Measurements from ENCODE around the gene PIK3R6.
A peak's percentile ranks its signal among the peaks of the same experiment; 100 is the strongest.

The PIK3R6 gene

DNA sequence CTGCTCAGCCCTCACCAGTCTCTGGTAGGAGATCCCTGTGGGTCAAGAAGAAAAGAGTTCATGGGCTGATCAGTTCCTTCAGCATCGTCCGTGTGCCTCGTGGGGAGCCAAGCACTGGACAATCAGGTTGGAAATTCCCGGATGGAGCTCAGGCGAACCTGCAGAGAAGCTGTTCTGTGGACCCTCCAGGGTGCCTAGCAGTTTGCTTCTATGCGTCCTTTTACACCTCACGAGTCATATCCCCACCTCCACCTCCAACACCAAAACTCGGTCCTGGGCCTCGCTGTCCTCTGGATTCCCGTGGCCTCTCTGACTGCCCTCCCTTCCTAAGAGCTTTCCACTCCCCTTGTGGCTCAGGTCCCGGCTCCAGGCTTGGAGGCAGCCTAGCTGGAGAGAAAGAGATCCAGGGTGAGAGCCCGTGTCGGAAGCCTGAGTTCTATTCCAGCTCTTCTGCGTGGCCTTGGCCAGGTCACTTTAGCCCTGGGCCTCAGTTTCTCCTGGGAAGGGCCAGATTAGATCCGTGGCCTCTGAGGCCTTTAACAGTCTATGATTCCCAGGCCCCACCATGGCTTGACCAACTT lies 26.2 kb upstream of the PIK3R6 start:
- DNase-seq = no peak

- no peak for DNase-seq
These were observed 25.6 kb upstream of the PIK3R6 start for GRCh38 chr17:8893059-8893458.

DNA sequence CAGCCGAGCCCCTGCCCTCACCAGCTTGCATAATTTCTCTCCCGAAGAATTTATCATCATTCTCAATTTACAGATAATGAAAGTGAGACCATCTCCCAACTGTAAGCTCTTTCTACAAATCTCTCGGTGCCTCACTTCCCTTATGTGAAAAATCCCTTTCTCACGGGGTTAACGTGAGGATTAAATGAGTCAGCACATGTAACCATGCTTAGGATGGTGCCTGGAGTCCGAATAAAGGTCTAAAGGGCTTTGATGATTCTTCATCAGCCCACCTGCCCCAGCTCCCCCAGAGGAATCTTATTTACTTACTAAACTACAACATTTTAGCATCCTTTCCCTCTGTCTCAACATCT lies 24.8 kb upstream of the PIK3R6 start:
- DNase-seq = no peak

- DNase-seq = no peak
These were observed 23.2 kb upstream of the PIK3R6 start for GRCh38 chr17:8890671-8891070.

DNA sequence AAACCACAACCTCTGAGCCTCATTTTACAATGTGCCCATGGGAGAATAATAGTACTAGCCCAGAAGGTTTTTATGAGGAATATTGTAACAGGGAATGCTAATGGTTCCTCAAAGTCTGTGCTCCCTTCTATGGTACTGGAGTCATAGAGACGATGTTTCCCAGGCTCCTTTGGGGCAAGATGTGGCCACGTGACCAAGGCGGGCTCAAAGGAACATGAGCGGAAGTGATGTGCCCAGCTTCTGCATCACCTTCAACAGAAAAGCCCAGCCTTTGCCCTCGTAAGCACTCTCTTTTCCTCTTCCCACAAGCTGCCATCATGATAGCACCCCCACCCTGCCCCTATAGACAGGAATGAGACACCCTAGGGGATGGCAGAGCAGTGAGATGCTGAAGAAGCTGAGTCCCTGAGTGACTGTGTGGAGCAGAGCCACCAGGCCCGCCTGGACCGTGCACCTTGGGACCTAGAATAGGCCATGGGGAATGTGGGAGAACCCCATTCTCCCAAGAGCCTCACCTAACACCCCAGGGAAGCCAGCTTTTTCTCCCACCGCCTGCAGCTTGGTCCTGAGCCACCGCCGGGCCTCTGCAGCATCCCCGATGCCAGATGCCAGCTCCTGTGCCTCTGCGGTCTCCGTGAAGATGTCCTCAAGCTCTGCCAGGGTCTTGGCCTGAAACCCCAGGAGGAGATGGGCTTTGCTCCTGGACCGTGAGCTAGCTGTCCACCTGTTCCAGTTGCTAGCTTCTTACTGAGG lies 22.2 kb upstream of the PIK3R6 start:
- DNase-seq = no peak

DNA sequence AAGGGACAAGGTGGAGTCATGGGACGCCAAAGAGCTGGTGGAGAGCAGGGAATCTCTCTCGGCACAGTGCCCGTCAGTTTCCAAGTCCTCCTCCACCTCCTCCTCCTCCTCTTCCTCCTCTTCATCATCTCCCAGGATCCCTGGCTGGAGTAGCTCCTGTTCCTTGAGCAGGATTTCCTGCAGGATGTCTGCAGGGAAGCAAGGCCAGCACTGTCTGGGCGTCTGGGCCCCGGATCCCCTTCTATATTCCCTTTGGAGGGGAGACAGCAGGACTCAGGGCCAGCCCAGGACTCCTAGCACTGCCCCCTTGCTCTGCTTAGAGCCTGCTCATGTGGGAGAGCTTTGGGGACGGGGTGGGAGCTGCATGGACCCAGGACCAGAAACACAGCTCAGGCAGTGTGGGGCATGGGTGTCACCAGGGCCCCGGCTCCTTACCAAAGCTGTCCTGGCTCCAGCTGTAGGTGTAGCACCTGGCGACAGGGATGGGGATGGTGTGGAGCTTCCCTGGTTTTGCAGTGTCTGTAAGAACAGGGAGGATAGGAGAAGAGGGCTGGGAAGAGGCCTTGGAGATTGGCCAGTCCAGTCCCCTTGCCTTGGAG lies 21.3 kb upstream of the PIK3R6 start:
- DNase-seq = no peak

- DNase-seq = no peak
These were observed 20.6 kb upstream of the PIK3R6 start for GRCh38 chr17:8887834-8888703.

GRCh38 chr17:8887301-8887700 lies 19.8 kb upstream of the PIK3R6 start:
- no peak for DNase-seq

- DNase-seq = no peak
These were observed 18.7 kb upstream of the PIK3R6 start for GRCh38 chr17:8885967-8886684.

DNA sequence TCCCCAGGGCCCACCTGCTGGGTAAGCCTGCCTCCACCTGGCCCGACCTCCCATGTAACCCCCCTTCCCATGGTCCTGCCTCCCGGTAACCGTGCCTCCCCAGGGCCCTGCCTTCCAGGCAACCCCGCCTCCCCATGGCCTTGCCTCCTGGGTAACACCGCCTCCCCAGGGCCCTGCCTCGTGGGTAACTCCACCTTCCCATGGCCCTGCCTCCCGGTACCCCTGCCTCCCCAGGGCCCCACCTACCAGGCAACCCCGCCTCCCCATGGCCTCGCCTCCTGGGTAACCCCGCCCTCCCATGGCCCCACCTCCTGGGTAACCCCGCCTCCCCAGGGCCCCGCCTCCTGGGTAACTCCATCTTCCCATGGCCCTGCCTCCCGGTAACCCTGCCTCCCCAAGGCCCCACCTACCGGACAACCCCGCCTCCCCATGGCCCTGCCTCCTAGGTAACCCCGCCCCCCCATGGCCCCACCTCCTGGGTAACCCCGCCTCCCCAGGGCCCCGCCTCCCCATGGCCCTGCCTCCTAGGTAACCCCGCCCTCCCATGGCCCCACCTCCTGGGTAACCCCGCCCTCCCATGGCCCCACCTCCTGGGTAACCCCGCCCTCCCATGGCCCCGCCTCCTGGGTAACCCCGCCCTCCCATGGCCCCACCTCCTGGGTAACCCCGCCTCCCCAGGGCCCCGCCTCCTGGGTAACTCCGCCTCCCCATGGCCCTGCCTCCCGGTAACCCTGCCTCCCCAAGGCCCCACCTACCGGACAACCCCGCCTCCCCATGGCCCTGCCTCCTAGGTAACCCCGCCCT lies 17.9 kb upstream of the PIK3R6 start:
- DNase-seq = peak; percentile 41

- DNase-seq = no peak
These were observed 17.0 kb upstream of the PIK3R6 start for GRCh38 chr17:8884336-8884990.

DNA sequence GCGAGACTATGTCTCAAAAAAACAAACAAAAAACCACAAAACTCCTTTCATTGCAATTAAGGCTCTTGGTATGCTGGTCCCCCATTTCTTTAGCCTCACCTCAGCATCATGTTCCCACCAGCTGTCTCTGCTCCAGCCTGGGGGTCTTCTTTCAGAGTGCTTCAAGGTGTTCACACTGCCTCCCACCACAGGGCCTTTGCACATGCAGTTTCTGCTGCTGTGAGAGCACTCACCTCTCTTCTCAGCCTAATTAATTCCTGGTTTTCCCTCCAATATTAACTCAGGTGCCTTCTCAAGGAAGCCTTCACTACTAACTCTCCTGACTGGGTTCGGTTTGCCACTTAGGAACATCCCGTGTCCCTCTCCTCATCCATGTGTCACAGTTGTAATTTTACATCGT lies 15.9 kb upstream of the PIK3R6 start:
- no peak for DNase-seq

- DNase-seq = no peak
These were observed 14.1 kb upstream of the PIK3R6 start for GRCh38 chr17:8881606-8882005.

DNA sequence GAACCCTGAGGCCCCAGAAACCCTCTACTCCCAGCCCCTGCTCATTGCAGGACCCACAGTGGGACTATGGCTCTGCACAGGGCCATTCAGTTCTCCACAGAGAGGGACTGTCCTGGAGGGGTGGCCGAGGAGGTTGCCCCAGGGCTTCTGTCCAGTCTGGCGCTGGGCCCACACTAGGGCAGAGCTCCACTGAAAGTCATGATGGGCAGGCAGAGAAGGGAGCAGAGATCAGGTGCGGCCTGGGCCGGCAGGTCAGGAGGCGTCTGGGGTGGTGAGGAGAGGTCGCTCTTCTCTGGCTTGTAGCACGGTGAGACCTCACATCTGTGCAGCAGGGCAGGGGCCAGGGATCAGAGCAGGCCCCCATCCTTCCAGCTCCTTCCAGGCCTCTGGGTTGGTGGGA lies 13.0 kb upstream of the PIK3R6 start:
- DNase-seq = no peak

DNA sequence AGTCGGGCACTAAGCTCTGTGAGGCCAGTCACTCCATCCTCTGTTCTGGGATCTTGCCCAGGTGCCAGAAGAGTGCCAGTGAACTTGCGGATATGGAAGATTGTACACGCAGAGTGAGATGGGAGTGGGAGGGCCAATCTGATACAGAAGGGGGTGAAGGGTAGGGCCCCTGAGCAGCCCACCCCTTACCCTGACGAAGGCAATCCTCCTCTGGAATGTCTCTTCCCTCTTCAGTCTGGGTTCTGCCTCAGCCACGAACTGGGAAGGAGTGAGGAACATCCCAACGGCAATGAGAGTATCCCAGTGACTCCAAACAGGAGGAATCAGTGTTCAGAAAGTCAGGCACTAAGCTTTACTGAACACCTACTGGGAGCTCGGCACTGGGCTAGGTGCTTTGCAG lies 11.9 kb upstream of the PIK3R6 start:
- DNase-seq = no peak

DNA sequence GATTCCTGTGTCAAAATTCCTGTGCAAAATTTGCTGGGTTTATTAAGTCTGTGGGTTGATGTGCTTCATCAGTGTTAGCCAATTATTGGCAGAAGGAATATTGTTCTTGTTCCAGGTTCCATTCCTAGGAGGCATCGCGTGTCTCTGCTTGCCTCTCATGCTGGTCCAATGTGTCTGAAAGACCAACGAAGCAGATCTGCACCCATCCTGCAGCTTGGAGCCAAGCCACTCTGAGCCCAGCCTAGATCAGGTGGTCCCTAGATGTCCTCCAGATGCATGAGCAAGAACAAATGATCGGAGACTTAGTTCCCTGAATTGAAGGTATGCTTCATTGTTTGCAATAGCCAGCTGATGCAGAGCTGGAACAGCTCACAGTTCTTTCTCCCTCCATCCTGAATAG lies 10.5 kb upstream of the PIK3R6 start:
- DNase-seq = no peak

DNA sequence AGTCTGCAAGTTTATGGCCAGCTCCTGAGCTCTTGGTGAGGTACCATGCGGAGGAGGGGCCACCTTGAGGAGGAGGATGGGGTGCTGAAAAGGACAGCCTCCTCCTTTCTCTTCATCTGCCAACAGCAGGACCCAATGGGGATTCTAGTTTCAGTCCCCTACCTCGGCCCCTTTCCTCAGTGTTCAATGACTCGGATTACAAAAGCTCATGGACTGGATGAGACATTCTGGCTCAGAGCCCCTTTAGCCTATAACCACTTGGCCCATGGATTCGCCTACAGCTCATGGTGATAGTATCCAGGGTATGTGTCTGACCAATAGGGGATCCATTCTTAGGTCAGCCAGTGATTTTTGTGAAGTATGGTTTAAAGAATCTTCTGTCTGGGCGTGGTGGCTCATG lies 8.5 kb upstream of the PIK3R6 start:
- DNase-seq = no peak

DNA sequence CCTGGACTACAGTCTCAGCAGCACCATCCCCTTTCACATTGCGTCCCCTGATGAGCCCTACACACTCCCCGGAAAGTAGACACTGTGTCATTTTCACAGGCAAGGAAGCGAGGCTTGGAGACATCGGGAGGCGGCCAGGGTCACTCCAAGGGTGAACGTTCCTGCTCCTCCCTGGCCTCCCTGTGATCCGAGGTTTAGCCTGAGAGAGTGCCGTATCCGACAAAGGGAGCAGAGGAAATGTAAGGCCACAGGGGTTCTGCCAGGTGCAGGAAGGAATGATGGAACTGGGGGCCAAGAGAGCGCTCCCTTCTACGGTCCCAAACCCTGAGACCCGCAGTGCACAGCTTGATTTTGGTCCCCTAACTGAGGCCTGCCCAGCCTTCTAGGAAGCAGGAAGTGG lies 8.0 kb upstream of the PIK3R6 start:
- DNase-seq = no peak

- no peak for DNase-seq
These were observed 6.6 kb upstream of the PIK3R6 start for GRCh38 chr17:8873801-8874715.

GRCh38 chr17:8872705-8873435 lies 5.4 kb upstream of the PIK3R6 start:
- DNase-seq = no peak
